Choroid plexus epithelial cell (primary cell): ENCODE data around the gene PACS1.
"Not testable (repeated sequence)": the region's sequence is repeated elsewhere in the genome, so short reads cannot be mapped to it uniquely, and the experiment has no call there.

ENCODE experiments used
- DNase-seq: peaks from one replicate; pipeline ENCODE4 v3.0.0-alpha.2; 2010; ENCODE audit warnings: low read depth
- H3K4me3 ChIP-seq: 2 replicates; pipeline ENCODE4 v1.5.1; 2011; ENCODE audit warnings: low read depth, mild to moderate bottlenecking, control low read depth, low read length, moderate library complexity
- TF ChIP-seq, protein P1 (sequence below): conservative IDR thresholded peaks from 2 replicates; pipeline ENCODE4 v1.5.1; 2011; ENCODE audit warnings: low read depth, mild to moderate bottlenecking, control low read depth, inconsistent platforms, low read length, moderate library complexity

Gene PACS1

DNA sequence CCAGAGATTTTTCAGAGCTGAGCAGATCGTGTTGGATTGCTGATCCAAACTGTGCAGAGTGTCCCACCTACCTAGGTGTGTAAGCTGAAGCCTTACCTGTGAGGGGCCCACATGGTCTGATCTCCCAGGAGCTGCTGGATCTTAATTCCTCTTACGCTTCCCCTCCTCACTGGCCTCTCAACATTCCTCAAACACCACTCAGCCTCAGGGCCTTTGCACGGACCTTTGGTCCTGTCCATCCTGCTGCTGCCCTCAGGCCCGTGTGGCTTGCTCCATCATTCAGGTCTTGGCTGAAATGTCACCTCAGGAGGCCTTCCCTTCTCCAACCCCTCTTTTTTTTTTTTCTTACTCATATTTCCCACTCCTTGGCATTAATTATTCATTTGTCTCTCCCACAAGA is 177.2 kb downstream of the PACS1 start:
- H3K4me3 ChIP-seq = no peak overlapping the region
- TF ChIP-seq, protein P1, sequence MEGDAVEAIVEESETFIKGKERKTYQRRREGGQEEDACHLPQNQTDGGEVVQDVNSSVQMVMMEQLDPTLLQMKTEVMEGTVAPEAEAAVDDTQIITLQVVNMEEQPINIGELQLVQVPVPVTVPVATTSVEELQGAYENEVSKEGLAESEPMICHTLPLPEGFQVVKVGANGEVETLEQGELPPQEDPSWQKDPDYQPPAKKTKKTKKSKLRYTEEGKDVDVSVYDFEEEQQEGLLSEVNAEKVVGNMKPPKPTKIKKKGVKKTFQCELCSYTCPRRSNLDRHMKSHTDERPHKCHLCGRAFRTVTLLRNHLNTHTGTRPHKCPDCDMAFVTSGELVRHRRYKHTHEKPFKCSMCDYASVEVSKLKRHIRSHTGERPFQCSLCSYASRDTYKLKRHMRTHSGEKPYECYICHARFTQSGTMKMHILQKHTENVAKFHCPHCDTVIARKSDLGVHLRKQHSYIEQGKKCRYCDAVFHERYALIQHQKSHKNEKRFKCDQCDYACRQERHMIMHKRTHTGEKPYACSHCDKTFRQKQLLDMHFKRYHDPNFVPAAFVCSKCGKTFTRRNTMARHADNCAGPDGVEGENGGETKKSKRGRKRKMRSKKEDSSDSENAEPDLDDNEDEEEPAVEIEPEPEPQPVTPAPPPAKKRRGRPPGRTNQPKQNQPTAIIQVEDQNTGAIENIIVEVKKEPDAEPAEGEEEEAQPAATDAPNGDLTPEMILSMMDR = no peak

DNA sequence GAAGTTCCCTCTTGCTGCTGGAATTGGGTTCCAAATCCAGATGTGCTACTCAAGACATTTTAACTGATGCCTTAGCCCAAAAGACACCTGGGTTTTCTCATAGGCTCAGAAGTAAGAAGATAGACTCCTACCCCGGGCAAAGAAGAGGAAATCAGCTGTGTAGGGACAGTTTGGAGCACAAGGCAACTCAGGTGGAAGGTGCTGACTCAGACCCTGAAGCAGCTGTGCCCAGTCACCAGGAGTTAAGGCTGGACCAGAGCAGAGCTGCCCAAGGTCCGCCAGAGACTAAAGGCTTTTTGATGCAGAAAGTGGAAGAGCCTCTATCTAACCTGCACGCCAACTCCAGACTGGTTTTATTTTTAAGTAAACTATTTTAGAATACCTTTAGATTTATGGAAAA is 177.7 kb downstream of the PACS1 start:
- TF ChIP-seq, protein P1 = no peak
- H3K4me3 ChIP-seq = no peak overlapping the region
- no peak for DNase-seq

More for the DNA sequence above, 177.2 kb downstream of the PACS1 start:
- DNase-seq = no peak

DNA sequence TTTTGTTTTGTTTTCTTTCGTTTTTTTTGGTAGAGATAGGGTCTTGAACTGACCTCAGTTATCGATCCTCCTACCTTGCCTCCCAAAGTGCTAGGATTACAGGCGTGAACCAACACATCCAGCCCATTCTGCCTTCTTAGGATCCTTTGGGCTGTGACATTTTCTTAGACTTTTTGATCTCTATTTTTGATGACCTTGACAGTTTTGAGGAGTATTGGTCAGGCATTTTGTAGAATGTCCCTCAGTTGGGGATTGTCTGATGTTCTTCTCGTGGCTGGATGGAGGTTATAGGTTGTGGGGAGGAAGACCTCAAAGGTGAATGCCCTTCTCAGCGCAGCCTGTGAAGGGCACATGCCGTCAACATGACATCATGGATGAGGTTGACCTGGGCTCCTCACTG is 178.8 kb downstream of the PACS1 start:
- DNase-seq = no peak
- no peak overlapping the region for H3K4me3 ChIP-seq
- TF ChIP-seq, protein P1 = no peak

DNA sequence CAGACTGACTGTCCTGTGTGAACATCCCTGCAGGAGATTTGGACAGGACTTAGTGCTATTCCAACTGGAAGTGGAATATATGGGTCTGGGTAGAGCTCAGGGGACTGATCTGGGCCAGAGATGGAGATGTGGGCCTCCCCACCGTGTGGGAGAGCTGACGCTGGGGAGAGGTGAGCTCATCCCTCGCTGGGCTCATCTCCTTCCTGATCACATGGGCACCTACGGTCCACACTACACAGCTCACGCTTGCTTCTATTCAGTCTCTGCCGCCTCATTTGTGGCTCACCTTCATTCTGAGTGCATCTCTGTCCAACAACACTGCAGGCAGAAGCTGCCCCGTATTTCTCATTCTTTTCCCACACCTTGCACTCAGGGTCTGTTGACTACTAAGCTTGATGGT is 181.7 kb downstream of the PACS1 start:
- H3K4me3 ChIP-seq = no peak overlapping the region
- DNase-seq = no peak
- TF ChIP-seq, protein P1 = no peak

DNA sequence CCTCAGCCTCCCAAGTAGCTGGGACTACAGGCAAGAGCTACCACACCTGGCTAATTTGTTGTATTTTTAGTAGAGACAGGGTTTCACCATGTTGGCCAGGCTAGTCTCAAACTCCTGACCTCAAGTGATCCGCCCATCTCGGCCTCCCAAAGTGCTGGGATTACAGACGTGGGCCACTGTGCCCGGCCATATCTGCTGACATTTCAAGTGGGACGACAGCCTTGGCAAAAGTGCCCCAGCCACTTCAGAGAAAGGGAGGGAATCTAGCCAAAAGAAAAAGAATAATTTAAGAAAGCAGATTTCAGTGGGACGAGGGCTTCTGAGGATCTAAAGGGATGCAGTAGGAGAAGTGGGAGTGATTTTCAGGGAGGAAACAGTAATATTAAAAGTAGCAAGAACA is 183.0 kb downstream of the PACS1 start:
- DNase-seq, H3K4me3 ChIP-seq: not testable (repeated sequence)

DNA sequence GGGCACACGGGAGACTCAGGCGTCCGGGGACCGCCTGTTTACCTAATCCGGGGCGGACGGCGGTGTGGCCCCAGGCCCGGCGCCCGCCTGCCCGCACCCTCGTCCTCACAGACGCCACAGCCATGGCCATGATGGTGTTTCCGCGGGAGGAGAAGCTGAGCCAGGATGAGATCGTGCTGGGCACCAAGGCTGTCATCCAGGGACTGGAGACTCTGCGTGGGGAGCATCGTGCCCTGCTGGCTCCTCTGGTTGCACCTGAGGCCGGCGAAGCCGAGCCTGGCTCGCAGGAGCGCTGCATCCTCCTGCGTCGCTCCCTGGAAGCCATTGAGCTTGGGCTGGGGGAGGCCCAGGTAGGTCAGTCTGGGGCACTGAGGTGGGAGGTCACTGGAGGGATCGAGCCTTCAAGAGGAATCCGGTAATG is 188.4 kb downstream of the PACS1 start:
- TF ChIP-seq, protein P1 = no peak
- no peak for DNase-seq
- peak overlapping the region; percentile 92 for H3K4me3 ChIP-seq

DNA sequence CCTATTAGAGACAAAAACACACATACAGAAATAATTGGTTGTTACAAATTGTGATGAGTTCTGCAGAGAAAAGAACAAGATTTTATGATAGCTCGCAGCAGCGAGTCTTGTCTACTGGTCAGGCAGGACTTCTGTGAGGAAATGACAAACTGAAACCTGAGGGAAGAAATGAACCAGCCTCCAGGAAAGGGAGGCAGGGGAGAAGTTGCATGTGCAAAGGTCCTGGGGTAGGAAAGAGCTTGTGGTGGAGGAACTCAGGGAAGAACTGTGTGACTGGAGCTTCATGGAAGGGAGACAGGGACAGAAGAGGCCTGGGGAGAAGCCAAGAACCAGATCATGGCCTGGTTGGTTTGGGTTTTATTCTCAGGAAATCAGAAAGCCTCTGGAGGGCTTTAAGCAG is 189.2 kb downstream of the PACS1 start:
- TF ChIP-seq, protein P1 = no peak
- no peak for DNase-seq
- no peak overlapping the region for H3K4me3 ChIP-seq

DNA sequence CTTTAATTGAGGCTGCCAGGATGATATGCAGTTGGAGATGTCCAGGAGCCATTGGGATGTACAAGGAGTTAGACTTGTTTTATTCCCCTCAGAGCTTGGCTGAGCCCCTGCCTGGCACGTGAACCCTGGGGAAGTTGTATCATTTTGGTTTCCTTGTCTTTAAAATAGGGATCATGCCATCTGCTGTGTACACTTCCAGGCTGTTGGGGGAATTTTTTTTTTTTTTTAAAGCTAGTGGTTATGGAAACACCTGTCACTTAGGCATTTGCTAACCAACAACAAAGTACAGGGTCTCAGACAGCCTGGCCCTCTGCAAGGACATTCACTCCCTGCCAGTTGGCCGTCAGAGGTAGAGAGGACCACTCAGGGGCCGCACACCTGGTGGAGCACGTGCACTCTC is 189.9 kb downstream of the PACS1 start:
- DNase-seq = no peak
- no peak overlapping the region for H3K4me3 ChIP-seq
- TF ChIP-seq, protein P1 = no peak
